Stimulated activated CD4-positive, alpha-beta T cell treated with anti-CD3 and anti-CD28 coated beads, Interleukin-2, amount 100 ng/mL, for 48 hours (primary cell): ENCODE results near the gene CLCN1.

ENCODE experiments used
- DNase-seq, 2 donors: peaks; one replicate each; pipeline ENCODE4 v3.0.0-alpha.2; 2020

The CLCN1 gene

DNA sequence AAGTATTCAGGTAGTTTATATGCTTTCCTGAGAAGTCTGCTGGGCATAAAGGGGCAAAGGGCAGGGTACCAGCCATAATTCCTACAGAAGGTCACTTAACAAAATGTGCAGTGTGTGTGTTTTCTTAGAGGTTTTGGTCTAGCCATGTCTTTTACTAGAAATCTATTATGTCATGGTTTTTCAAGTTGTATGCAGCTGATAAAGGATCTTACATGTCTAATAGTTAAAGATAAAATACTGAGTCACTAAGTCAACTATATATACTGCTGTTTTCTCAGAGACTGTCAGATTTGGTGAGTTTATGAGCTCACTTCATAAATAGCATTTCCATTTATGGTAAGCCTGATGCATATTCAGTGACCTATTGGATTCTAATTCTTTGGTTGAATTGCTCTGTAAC is 20.0 kb upstream of the CLCN1 start:
- DNase-seq: no peak

DNA sequence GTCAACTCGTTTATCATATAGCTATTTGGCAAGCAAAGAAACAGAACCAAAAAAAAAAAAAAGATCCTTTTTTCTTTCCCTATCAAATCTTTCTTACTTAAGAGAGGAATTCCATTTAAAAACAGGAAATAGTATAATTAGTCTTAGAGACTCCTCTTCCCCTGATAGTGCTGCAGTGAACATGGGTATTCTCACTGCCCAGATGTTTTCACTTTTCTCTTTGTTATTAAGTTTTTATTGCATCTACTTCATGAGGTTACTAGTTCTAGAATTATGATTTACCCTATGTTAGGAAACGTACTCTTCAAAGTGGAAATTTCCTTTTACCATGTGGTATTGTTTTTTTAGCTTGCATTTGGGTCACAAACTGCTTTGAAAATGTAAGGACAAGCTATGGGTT is 19.2 kb upstream of the CLCN1 start:
- DNase-seq: no peak

DNA sequence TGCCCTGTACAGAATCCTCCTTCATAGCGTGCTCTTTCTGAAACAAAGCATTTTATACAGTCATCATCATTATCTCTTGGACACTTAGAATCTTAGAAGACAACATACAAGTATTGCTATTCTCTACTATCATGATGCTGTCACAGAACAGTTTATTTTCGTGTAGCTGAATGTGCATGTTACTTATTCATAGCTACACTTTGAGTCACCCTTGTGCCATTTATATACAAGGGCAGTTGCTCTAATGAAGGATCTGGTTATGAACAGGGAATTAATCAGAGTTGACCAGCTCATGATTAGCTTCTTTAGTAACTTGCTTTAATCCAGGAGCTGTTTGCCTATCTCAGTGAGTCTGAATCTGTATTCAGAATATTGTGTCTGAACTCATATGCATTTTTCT is 16.6 kb upstream of the CLCN1 start:
- no peak for DNase-seq

DNA sequence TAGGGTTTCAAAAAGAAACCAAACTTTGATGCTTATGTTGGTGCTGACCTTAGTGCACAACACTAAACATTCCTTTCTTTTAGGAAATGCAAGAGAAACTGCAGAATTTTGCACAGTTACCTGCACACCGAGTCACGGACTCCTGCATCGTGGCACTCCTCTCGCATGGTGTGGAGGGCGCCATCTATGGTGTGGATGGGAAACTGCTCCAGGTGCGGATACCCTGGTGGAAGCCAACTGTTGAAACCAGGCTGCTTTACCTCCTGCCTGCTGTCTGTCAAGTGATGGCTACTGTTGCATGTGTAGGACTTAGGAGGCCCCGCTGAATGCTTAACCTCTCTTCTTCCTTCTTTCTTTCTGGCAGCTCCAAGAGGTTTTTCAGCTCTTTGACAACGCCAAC is 16.1 kb upstream of the CLCN1 start:
- DNase-seq: peak; percentile 47 to 50

DNA sequence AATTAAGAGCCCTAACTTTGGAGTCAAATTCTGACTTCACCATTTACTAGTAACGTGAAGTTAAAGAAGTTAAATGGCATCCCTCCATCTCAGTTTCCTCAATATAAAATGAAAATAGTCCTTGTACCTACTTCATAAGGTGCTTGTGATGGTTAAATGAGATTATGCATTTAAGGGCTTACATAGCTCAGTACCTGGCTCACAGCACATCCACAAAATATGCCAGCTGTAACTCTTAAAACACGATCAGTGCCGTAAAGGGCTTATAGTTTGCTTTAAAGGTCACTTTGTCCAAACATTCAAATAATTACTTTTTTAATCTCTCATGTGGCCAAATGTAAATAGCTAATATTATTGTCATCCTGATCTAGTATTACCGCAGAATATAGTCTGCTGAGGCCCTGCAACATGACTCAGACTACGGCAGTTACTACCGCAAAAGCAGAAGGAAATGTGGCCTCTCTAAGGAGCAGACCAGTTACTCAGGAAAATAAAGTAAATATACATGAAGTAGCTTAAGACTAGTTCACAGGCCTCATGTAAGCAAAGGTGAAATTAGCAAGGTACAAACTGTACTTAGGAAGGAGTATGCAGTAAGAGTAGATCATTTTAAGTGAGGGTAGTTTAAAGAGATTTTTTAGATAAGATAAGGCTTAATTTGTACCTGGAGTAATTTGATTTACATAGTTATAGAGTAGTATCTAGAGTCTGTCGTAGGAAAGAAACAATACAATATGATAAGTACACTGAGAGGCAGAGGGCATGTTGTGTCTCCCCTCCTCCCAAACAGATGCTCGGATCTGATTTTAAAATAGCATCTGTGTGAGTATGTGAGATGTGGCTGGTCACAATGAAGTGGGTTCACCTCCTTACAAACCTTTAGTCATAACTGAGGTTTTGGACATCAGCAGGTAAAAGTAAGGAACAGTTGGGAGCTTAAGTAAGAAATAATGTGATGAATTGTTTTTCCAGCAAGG is 14.7 kb upstream of the CLCN1 start:
- DNase-seq: no peak

DNA sequence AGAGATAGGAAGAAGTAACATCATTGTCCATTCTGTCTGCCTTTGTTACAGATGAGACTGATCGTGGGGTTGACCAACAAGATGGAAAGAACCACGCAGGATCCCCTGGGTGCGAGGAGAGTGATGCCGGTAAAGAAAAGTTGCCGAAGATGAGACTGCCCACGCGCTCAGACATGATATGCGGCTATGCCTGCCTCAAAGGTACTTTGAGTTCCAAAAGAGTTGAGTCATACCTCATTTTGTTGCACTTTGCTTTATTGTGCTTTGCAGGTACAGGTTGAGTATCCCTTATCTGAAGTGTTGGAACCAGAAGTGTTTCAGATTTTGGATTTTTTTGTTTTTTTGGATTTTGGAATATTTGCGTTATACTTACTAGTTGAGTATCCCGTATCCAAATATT is 12.2 kb upstream of the CLCN1 start:
- DNase-seq: no peak

DNA sequence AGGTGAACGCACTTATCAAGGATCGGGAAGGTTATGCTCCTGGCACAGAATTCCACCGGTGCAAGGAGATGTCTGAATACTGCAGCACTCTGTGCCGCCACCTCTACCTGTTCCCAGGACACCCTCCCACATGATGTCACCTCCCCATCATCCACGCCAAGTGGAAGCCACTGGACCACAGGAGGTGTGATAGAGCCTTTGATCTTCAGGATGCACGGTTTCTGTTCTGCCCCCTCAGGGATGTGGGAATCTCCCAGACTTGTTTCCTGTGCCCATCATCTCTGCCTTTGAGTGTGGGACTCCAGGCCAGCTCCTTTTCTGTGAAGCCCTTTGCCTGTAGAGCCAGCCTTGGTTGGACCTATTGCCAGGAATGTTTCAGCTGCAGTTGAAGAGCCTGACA is 11.0 kb upstream of the CLCN1 start:
- no peak for DNase-seq

DNA sequence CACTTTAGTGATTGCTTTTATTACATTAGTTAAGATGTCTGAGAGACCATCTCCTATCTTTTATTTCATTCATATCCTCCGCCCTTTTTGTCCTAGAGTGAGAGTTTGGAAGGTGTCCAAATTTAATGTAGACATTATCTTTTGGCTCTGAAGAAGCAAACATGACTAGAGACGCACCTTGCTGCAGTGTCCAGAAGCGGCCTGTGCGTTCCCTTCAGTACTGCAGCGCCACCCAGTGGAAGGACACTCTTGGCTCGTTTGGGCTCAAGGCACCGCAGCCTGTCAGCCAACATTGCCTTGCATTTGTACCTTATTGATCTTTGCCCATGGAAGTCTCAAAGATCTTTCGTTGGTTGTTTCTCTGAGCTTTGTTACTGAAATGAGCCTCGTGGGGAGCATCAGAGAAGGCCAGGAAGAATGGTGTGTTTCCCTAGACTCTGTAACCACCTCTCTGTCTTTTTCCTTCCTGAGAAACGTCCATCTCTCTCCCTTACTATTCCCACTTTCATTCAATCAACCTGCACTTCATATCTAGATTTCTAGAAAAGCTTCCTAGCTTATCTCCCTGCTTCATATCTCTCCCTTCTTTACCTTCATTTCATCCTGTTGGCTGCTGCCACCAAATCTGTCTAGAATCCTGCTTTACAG is 10.4 kb upstream of the CLCN1 start:
- peak; percentile 68 to 71 for DNase-seq

DNA sequence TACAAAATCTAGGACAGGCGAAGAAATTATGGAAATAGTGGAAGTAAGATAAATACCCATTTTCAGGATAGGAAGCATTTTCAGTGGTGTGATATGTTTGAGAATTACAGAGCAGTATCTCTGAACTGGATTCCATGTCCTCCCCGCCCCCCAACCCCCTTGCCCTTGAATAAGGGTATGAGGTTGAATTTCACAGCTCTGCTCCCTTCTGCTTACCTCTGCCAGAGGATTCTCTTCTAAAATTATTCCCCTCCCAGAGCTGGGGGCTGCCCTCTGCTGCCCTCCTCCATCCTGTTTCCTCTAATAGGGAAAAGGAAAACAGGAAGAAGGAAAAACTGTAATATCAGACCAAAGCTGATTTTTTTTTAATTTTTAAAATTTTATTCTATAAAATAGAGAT is 7.3 kb upstream of the CLCN1 start:
- DNase-seq: no peak

DNA sequence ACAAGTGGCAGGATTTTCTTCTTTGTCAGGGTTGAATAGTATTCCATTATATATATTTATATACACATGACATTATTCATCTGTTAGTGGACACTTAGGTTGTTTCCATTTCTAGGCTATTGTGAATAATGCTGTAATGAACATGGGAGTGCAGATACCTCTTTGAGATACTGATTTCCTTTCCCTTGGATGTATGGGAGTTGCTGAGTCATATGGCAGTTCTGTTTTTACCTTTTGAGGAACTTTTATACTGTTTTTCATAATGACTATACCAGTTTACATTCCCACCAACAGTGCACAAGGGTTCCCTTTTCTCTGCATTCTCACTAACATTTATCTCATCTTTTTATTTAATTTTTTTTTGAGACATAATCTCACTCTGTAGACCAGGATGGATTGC is 1.8 kb upstream of the CLCN1 start:
- no peak for DNase-seq

DNA sequence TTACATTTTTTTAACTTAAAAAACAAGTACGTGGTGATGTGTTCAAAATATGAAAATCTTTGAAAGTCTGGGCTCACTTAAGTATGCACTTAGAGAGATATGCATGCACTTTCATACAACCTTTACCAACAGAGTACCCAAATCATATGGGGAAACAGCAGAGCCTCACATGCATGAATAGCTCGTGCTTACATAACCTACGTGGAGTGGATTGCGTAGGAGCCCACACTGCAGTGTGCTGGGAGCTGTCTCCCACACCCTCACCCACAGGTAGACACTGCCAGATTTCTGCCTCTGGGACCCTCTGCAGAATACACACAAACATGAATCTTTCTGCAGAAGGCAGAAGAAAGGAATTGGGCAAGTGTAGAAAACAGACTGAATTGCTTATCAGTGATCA is 581 bp downstream of the CLCN1 start:
- DNase-seq: no peak

DNA sequence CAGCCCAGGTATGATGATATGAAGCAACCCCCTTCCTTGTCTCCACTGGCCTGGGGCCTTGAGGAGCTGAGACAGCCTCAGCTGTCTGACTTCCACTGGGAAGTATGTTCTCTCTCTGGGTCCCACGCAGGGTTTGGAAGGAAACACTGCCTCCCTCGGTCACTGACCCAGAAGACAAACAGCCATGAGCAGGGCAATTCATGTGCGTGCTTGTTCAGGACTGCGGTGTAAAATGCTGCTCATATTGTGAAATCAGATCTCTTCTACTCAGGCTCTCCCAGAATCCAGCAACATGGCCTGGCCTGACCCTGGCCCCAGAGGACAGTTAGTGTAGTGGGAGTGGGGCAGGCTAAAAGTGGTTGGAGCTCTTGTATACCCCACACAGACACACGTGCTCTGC is 2.8 kb downstream of the CLCN1 start:
- no peak for DNase-seq

DNA sequence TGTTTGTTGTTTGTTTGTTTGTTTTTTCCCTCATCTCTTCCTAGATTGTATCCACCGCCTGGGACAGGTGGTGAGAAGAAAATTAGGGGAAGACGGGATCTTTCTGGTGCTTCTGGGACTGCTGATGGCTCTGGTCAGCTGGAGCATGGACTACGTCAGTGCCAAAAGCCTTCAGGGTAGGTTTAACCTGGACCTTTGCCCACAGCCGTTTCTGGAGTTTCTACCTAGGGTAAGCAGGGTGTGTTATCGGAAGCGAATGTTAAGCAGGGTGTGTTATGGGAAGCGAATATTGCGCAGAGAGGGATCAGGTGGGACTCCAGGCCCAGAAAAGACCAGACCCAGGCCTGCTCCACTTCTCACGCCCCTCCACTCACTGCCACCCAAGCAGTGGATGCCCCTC is 4.7 kb downstream of the CLCN1 start:
- DNase-seq: no peak

DNA sequence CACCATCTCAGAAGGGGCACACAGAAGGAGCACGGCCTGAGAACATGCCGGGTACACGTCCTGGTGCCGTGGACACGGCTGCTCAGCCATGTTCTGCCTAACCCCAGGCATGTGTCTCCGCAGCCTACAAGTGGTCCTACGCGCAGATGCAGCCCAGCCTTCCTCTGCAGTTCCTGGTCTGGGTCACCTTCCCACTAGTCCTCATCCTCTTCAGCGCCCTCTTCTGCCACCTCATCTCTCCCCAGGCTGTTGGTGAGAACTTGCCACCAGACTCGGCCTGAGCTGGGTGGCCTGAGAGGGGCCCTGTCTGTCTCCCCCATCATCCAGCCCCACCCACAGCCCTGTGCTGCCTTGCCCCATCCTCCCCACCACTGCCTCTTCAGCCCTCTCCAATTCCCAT is 5.3 kb downstream of the CLCN1 start:
- DNase-seq: no peak

DNA sequence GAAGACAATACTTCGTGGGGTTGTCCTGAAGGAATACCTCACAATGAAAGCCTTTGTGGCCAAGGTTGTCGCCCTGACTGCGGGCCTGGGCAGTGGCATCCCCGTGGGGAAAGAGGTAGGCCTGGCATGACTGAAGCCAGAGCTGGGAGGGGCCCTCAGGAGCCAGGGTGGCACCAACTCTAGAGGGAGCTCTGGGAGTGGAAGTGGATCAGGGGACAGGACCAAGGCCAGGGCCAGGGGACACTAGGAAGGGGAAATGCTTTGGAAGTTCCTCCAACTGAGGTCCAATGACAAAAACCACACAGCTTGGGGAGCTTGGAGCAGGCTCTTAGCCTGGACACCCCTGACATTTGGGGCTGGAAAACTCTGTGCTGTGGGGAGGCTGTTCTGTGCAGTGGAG is 5.8 kb downstream of the CLCN1 start:
- DNase-seq: no peak

DNA sequence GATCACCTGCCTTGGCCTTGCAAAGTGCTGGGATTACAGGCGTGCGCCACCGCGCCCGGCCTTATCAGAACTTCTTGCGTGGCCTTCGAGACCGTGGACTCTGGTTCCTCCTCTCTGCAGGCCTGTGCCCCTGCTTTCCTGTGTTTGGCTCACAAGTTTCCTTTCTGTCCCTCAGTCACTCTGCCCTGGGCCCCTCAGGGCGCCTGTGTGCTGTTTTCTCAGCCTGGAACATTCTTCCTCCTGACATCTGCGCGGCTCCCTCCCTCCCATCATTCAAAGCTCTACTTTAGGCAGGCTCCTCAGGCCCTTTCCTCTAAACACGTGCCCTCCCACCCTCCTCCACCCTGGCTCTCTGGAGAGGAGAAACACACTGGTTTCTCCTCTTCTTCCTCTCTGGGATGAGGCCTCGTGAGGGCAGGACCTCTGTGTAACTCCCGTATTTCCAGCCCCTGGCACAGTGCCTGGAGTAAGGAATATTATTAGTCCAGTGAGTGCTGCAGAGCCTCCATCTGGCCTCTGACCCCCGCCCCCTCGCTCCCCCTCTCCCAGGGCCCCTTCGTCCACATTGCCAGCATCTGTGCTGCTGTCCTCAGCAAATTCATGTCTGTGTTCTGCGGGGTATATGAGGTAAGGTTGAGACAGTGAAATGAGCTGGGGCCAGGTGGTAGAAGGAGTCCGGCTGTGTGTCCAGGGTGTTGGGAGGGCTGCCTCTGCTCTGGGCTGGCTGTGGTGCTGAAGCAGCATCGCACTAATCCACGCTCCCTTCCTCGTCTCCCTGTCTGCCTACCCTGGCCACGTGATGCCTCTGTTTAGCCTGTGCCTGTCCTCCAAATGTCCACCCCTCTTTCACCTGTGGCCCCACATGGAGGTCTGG is 7.1 kb downstream of the CLCN1 start:
- DNase-seq: no peak

DNA sequence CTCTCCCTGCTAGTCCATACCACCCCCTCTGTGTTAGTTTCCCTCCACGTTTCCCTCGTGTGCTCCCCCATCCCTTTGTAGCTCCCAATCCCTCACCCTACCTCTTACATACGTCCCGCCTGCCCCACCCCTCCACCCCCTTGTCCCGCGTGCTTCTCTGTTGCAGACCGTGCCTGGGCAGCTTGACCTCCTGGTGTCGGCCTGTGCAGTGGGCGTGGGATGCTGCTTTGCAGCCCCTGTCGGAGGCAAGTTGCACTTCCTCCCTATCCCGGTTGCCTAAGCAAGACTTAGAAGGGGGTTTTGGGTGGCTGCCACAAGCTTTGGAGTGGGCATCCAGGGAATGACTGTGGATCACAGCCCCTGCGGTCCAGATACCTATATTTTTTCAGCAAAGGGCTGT is 7.7 kb downstream of the CLCN1 start:
- no peak for DNase-seq

DNA sequence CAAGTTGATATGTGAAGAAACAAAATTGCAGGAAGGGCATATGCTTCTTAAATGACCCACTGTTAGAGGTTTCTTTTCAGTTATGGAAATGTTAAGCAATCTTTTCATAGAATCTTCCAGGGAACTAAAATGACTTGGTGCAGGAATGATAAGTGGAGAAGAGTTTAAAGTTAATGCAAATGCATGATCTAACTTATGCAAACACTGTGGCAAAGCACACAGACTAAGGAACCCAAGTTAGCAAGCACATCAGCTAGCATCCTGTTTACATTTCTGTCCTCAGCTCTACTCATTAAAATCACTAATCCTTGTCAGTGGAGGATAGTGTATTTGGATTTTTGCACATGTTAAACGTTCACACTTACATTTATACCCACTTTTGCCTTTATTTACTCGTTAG is 9.3 kb downstream of the CLCN1 start:
- DNase-seq: no peak

DNA sequence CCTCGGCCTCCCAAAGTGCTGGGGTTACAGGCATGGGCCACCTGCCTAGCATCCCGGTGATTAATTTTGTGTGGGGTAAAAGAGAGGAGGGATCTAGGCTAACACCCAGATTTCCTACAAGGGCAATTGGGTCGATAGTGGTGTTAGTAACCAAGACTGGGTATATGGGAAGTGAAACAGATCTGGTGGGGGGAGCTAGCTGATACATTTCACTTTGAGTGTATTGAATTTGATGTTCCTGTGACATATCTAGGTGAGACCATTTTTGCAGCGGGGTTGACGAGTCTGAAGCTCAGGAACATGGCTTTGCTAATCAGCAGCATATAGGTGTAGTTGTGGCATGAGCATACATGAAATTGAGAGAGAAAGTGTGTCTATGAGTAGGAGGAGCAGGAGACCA is 12.0 kb downstream of the CLCN1 start:
- no peak for DNase-seq

DNA sequence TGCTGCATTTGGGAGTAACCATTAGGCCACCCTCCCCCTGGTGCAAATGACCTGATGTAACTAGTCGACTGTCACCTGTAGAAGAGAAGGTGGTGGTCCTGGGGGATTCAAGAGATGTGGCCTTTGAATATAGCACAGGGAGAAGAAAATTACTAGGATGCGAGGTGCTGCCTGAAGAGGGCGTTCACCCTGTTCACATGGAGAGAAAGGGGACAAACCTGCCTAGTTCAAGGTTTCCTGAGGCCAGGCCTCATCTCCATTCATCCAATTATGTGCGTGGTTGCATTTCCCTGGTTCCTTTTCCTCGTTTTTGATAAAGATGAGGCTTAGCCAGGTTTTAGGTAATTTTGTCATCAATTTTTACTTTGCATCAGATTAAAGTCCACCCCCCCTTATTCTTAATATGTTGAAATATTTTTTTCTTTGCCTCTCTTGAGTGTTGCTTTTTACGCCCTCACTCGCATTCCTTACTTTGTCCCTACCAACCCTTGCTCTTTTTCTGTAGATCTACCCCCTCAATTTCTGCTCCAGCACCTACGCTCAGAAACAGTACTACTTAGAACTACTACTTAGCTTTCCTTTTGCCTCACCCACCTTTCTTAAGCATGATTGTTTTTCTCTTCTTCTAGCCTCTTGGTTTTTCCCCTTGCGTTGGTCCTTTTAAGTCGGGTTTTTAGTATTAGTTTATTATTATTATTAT is 13.7 kb downstream of the CLCN1 start:
- no peak for DNase-seq

DNA sequence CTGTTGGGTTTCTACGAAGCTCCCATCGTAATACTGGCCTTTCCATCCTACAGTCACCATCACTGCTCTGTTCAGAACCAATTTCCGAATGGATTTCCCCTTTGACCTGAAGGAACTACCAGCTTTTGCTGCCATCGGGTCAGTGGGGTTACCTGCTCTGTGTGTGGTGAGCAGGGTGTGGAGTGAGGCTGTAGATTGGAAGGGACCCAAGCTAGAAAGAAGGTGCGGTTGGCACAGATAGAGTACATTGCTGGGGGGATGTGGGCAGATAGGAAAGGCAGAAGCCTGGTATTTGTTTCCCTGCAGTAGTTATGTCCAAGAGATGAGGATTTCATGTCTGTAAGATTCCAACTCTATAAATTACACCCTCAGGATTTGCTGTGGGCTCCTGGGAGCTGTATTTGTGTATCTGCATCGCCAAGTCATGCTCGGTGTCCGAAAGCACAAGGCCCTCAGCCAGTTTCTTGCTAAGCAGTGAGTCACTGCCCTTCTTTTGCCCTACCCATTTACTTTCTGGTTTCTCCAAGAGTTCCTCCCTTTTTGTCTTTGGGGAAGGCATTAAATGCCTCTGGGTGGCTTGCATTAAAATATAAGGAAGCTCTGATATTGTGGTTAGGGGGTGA is 15.4 kb downstream of the CLCN1 start:
- no peak for DNase-seq

DNA sequence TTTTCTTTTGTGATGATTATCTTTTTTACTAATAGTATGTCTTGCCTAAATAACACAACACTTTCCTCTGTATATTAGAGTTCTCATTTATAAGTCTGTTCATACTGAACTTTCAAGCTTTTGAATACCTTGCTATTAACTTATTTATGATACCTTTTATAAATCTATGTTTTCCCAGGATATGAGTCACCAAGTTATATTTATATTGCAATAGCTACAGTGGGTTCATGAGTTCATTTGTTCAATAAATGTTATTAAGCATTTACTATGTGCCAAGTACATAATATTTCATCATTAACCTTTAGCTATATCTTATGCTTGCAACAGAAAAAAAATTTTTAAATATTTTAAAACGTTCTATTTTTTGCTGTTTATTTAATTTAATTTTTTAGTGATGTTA is 18.3 kb downstream of the CLCN1 start:
- DNase-seq: no peak
